GM20431 (cell line): ENCODE results near the gene C1QTNF8.

ENCODE experiments used
- in situ Hi-C: fragments of 300-500 bp; cut with MseI, MboI; formaldehyde crosslinking; loops from one replicate; pipeline ENCODE4 v1.15.0; 2020; ENCODE audit warnings: low sequenced_read_pairs; ENCODE audit not compliant: unreplicated experiment

Gene C1QTNF8

GRCh38 chr16:1127971-1128715, 32.1 kb upstream of the C1QTNF8 start:
- in situ Hi-C loops, result no loop called here

GRCh38 chr16:1127101-1127500, 31.1 kb upstream of the C1QTNF8 start:
- in situ Hi-C loops, result no loop called here

GRCh38 chr16:1126586-1126985, 30.5 kb upstream of the C1QTNF8 start:
- in situ Hi-C loops, result no loop called here

- in situ Hi-C loops, result no loop called here
Measured at GRCh38 chr16:1126044-1126443, 30.0 kb upstream of the C1QTNF8 start.

- in situ Hi-C loops, result no loop called here
Measured at GRCh38 chr16:1125471-1125870, 29.4 kb upstream of the C1QTNF8 start.

GRCh38 chr16:1124795-1125194, 28.8 kb upstream of the C1QTNF8 start:
- in situ Hi-C loops, result no loop called here

GRCh38 chr16:1124291-1124690, 28.2 kb upstream of the C1QTNF8 start:
- in situ Hi-C loops, result no loop called here

- in situ Hi-C loops, result no loop called here
Measured at GRCh38 chr16:1123525-1124230, 27.6 kb upstream of the C1QTNF8 start.

- in situ Hi-C loops, result no loop called here
Measured at GRCh38 chr16:1122398-1122765, 26.3 kb upstream of the C1QTNF8 start.

GRCh38 chr16:1121601-1122397, 25.8 kb upstream of the C1QTNF8 start:
- in situ Hi-C loops, result no loop called here

GRCh38 chr16:1121009-1121408, 25.0 kb upstream of the C1QTNF8 start:
- in situ Hi-C loops, result no loop called here

- in situ Hi-C loops, result no loop called here
Measured at GRCh38 chr16:1120577-1120941, 24.5 kb upstream of the C1QTNF8 start.

- in situ Hi-C loops, result no loop called here
Measured at GRCh38 chr16:1119766-1120576, 23.9 kb upstream of the C1QTNF8 start.

GRCh38 chr16:1119129-1119528, 23.1 kb upstream of the C1QTNF8 start:
- in situ Hi-C loops, result no loop called here

GRCh38 chr16:1117926-1118325, 21.9 kb upstream of the C1QTNF8 start:
- in situ Hi-C loops, result no loop called here

- in situ Hi-C loops, result no loop called here
Measured at GRCh38 chr16:1117176-1117900, 21.3 kb upstream of the C1QTNF8 start.

GRCh38 chr16:1116693-1117077, 20.6 kb upstream of the C1QTNF8 start:
- in situ Hi-C loops, result no loop called here

- in situ Hi-C loops, result no loop called here
Measured at GRCh38 chr16:1113889-1114526, 18.0 kb upstream of the C1QTNF8 start.

- in situ Hi-C loops, result no loop called here
Measured at GRCh38 chr16:1113489-1113888, 17.4 kb upstream of the C1QTNF8 start.
